GM18867 (cell line): Measurements from ENCODE around the gene GNG12.

Experiments
- ATAC-seq: cut with Tn5 transposase; IDR thresholded peaks from one replicate; pipeline ENCODE4 v1.9.1; 2021; ENCODE audit warnings: mild to moderate bottlenecking, moderate library complexity; ENCODE audit not compliant: unreplicated experiment

GNG12 gene

GRCh38 chr1:67816095-67816475 is 17.2 kb downstream of the GNG12 start:
- ATAC-seq = no peak

GRCh38 chr1:67815303-67816094 is 17.8 kb downstream of the GNG12 start:
- ATAC-seq = no peak

- ATAC-seq = no peak
These were observed 19.0 kb downstream of the GNG12 start for GRCh38 chr1:67814121-67814772.

- no peak for ATAC-seq
These were observed 21.0 kb downstream of the GNG12 start for GRCh38 chr1:67812226-67812625.

- no peak for ATAC-seq
These were observed 21.5 kb downstream of the GNG12 start for GRCh38 chr1:67811781-67812180.

- no peak for ATAC-seq
These were observed 23.4 kb downstream of the GNG12 start for GRCh38 chr1:67809887-67810286.

- ATAC-seq = no peak
These were observed 26.0 kb downstream of the GNG12 start for GRCh38 chr1:67807282-67807681.

- ATAC-seq = no peak
These were observed 28.6 kb downstream of the GNG12 start for GRCh38 chr1:67804710-67805109.

- no peak for ATAC-seq
These were observed 29.6 kb downstream of the GNG12 start for GRCh38 chr1:67803380-67804279.

- no peak for ATAC-seq
These were observed 30.7 kb downstream of the GNG12 start for GRCh38 chr1:67802565-67802964.

- no peak for ATAC-seq
These were observed 31.4 kb downstream of the GNG12 start for GRCh38 chr1:67801903-67802302.

GRCh38 chr1:67795179-67795912 is 37.9 kb downstream of the GNG12 start:
- no peak for ATAC-seq

GRCh38 chr1:67793562-67793961 is 39.7 kb downstream of the GNG12 start:
- ATAC-seq = no peak

GRCh38 chr1:67792741-67793458 is 40.4 kb downstream of the GNG12 start:
- no peak for ATAC-seq

- ATAC-seq = no peak
These were observed 41.2 kb downstream of the GNG12 start for GRCh38 chr1:67792103-67792502.

GRCh38 chr1:67791686-67792085 is 41.6 kb downstream of the GNG12 start:
- no peak for ATAC-seq

- no peak for ATAC-seq
These were observed 42.0 kb downstream of the GNG12 start for GRCh38 chr1:67791261-67791660.

- no peak for ATAC-seq
These were observed 43.0 kb downstream of the GNG12 start for GRCh38 chr1:67790201-67790692.

GRCh38 chr1:67789551-67789950 is 43.7 kb downstream of the GNG12 start:
- ATAC-seq = no peak

- no peak for ATAC-seq
These were observed 44.4 kb downstream of the GNG12 start for GRCh38 chr1:67788904-67789303.
